Uterus (tissue), 2 donors: ENCODE measurements around the gene MYOZ3.

Source experiments
- POLR2A ChIP-seq, 2 donors: fragments of 450-650 bp; IDR thresholded peaks; one replicate each; pipeline ENCODE4 v1.6.1; 2016; ENCODE audit warnings: antibody characterized with exemption in 2 of 2, mild to moderate bottlenecking in 1 of 2, moderate library complexity in 1 of 2
- TF ChIP-seq, protein P1 (sequence below), 4 experiments: fragments of 200-600 bp in 2 of 4; fragments of 450-650 bp in 2 of 4; sonication (generic) in 2 of 4; IDR thresholded peaks; one replicate each; pipeline ENCODE4 v1.5.1; 2016 to 2019; ENCODE audit warnings: antibody characterized with exemption in 4 of 4, mild to moderate bottlenecking in 2 of 4, moderate library complexity in 1 of 4

DNA sequence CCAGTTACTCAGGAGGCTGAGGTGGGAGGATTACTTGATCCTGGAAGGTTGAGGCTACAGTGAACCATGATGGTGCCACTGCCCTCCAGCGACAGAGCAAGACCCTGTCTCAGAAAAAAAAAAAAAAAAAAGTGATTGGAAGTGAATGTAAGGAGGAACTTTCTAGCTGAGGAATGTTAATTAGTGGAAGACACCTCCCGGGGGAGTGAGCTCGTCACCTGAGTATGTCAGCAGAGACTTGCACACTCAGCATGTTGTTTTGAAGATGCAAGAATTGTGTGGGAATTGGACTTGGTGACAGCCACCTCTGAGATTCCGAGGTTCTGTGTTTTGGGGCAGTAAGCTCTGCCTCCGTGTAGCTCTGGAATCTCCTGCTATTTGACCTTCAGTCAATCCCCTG, 17.0 kb upstream of the MYOZ3 start:
- TF ChIP-seq, protein P1, sequence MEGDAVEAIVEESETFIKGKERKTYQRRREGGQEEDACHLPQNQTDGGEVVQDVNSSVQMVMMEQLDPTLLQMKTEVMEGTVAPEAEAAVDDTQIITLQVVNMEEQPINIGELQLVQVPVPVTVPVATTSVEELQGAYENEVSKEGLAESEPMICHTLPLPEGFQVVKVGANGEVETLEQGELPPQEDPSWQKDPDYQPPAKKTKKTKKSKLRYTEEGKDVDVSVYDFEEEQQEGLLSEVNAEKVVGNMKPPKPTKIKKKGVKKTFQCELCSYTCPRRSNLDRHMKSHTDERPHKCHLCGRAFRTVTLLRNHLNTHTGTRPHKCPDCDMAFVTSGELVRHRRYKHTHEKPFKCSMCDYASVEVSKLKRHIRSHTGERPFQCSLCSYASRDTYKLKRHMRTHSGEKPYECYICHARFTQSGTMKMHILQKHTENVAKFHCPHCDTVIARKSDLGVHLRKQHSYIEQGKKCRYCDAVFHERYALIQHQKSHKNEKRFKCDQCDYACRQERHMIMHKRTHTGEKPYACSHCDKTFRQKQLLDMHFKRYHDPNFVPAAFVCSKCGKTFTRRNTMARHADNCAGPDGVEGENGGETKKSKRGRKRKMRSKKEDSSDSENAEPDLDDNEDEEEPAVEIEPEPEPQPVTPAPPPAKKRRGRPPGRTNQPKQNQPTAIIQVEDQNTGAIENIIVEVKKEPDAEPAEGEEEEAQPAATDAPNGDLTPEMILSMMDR (IDR thresholded peaks at IDR 0.05) = no peak
- no peak for TF ChIP-seq POLR2A (IDR thresholded peaks at IDR 0.05)
